Panc1 (cell line): ENCODE measurements around the gene SF3B6. TPM values are rescaled to one million over a fixed set of nuclear protein-coding genes. Genes with fewer than 3 reads are reported as not detected.
A peak's percentile ranks its signal among the peaks of the same experiment; 100 is the strongest.
"Not testable (repeated sequence)": the region's sequence is repeated elsewhere in the genome, so short reads cannot be mapped to it uniquely, and the experiment has no call there.

Experiments used
- ATAC-seq: fragments of 200-7000 bp; cut with Tn5 transposase; 2 replicates; pipeline ENCODE4 v1.9.1; 2020; ENCODE audit warnings: mild to moderate bottlenecking, moderate library complexity
- BruUV-seq: library from RNA; stranded (reverse); fragments of 400-500 nt; replicated peaks from 2 replicates; lab custom pipeline; 2021; lab: Mats Ljungman, UMichigan
- CTCF ChIA-PET: fragments of 300-600 bp; sonication (Branson Sonifier 250); formaldehyde crosslinking; loops from one replicate; lab custom pipeline; 2022; ENCODE audit warnings: antibody characterized with exemption; lab: Charles Lee
- POLR2A ChIA-PET: fragments of 300-600 bp; sonication (Branson Sonifier 250); formaldehyde crosslinking; loops from one replicate; lab custom pipeline; 2022; ENCODE audit warnings: antibody characterized with exemption; lab: Charles Lee
- DNase-seq: peaks from one replicate; pipeline ENCODE4 v3.0.0-alpha.2; 2010; ENCODE audit warnings: low read depth, low spot score
- H3K27ac ChIP-seq: 2 replicates; pipeline ENCODE4 v1.5.1; 2011; ENCODE audit warnings: mild to moderate bottlenecking, low read length, inconsistent platforms
- H3K27me3 ChIP-seq: fragments of 200-500 bp; sonication (Bioruptor generic); 2 replicates; pipeline ENCODE4 v1.6.0; 2014; ENCODE audit warnings: low read length, inconsistent platforms; ENCODE audit not compliant: control insufficient read depth, insufficient read depth
- H3K36me3 ChIP-seq: fragments of 200-500 bp; sonication (Bioruptor generic); 2 replicates; pipeline ENCODE4 v1.5.1; 2014; ENCODE audit warnings: inconsistent platforms, mild to moderate bottlenecking, low read length, moderate library complexity; ENCODE audit not compliant: control insufficient read depth, insufficient read depth
- H3K4me1 ChIP-seq: 2 replicates; pipeline ENCODE4 v1.5.1; 2011; ENCODE audit warnings: inconsistent platforms, mild to moderate bottlenecking, low read length, moderate library complexity; ENCODE audit not compliant: control insufficient read depth, insufficient read depth
- H3K4me3 ChIP-seq, 2 experiments: 2 replicates each; pipeline ENCODE4 v1.5.1; 2011 to 2012; ENCODE audit warnings: low read depth in 2 of 2, low read length in 2 of 2, mild to moderate bottlenecking in 2 of 2, inconsistent platforms in 1 of 2, moderate library complexity in 1 of 2
- H3K9me3 ChIP-seq: fragments of 200-500 bp; sonication (Bioruptor generic); 2 replicates; pipeline ENCODE4 v1.5.1; 2014; ENCODE audit warnings: low read depth, mild to moderate bottlenecking, inconsistent platforms, low read length, moderate library complexity; ENCODE audit not compliant: control insufficient read depth, insufficient read depth
- POLR2AphosphoS5 ChIP-seq: IDR thresholded peaks from 2 replicates; pipeline ENCODE4 v1.6.1; 2012; ENCODE audit warnings: mild to moderate bottlenecking, low read depth, low read length, moderate library complexity
- SIN3A ChIP-seq: IDR thresholded peaks from 2 replicates; pipeline ENCODE4 v1.6.1; 2012; ENCODE audit warnings: low read depth, mild to moderate bottlenecking, low read length, moderate library complexity, borderline replicate concordance; ENCODE audit not compliant: insufficient read depth
- TCF7L2 ChIP-seq: IDR thresholded peaks from 2 replicates; pipeline ENCODE4 v1.6.1; 2011; ENCODE audit warnings: mild to moderate bottlenecking, low read depth, low read length, inconsistent platforms
- in situ Hi-C: cut with HindIII; loops from 2 replicates; pipeline ENCODE4 v1.10.0; 2016; ENCODE audit warnings: low sequenced_read_pairs, low pct_unique_long_range_greater_than_20kb
- intact Hi-C: fragments of 100-400 bp; cut with micrococcal nuclease; formaldehyde crosslinking; loops from one replicate; pipeline ENCODE4 v1.10.0; 2022; ENCODE audit not compliant: unreplicated experiment
- total RNA-seq: library from RNA; stranded (reverse); gene quantifications from one replicate; pipeline ENCODE4 v1.2.1, GENCODE V29; 2021; ENCODE audit not compliant: unreplicated experiment
- TF ChIP-seq, protein P1 (sequence below): fragments of 450-650 bp; IDR thresholded peaks from 2 replicates; pipeline ENCODE4 v1.5.1; 2017; ENCODE audit warnings: mild to moderate bottlenecking
- TF ChIP-seq, protein P2 (sequence below), 2 experiments: IDR thresholded peaks; 2 replicates each; pipeline ENCODE4 v1.6.1; 2011 to 2012; ENCODE audit warnings: low read depth in 2 of 2, control low read depth in 1 of 2, low read length in 1 of 2, mild to moderate bottlenecking in 1 of 2, moderate library complexity in 1 of 2; ENCODE audit not compliant: insufficient read depth in 1 of 2

Gene SF3B6
- total RNA-seq, 1 experiment from 2014 or later = 129 TPM

DNA sequence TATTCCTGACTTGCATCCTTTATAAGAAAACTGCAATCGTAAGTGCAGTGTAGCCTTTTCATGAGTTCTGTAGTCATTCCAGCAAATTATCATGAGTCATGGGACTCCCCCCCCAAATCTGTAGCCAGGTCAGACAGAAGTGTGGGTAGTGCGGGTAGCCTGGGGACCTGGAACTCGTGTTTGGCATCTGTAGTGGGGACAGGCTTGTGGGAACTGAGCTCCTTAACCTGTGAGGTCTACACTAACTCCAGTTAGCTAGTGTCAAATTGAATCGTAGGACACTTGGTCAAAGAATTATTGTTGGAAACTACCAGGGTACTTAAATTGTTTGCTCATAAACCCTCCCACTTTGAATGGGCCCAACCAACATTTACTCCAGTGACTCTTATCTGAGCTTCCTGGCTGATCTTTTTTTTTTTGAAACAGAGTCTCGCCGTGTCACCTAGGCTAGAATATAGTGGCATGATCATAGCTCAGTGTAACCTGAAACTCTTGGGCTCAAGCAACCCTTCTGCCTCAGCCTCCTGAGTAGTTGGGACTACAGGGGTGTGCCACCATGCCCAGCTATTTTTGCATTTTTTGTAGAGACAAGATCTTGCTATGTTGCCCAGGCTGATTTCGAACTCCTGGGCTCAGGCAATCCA is 34.7 kb upstream of the SF3B6 start:
- intact Hi-C loops = no loop called here
- in situ Hi-C loops = no loop called here
- ChIA-PET CTCF (interaction anchor here (0.6 to 0.7 kb wide), 2 partner anchors 186 to 343 kb away, joined by 3 read pairs; no protein-coding TSS in a partner anchor), POLR2A (interaction anchor here (0.6 to 0.7 kb wide), 2 partner anchors 28 to 286 kb away, joined by 3 to 5 read pairs; no protein-coding TSS in a partner anchor)
- no TSS peak for BruUV-seq
- ATAC-seq (0 out of 2 replicates have a peak, but pooled peaks have one; percentile 21), DNase-seq (no peak)
- Histone ChIP-seq H3K36me3 (no peaks in the 10 kb centered on the region), H3K27me3 (no peaks in the 10 kb centered on the region), H3K4me1 (no peaks in the 10 kb centered on the region), H3K9me3 (0 out of 2 replicates have a peak, but pooled peaks cover 4% of the 10 kb centered on the region), H3K27ac (no peak overlapping the region), H3K4me3 (no peak overlapping the region)
- no peak for TF ChIP-seq SIN3A

DNA sequence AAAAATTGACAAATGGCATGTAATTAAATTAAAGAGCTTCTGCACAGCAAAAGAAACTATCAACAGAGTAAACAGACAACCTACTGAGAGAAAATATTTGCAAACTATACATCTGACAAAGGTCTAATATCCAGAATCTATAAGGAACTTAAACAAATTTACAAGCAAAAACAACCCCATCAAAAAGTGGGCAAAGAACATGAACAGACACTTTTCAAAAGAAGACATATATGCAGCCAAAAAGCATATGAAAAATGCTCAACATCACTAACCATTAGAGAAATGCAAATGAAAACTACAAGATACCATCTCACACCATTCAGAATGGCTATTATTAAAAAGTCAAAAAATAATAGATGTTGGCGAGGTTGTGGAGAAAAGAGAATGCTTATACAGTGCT is 33.3 kb upstream of the SF3B6 start:
- BruUV-seq, intact Hi-C loops, in situ Hi-C loops, H3K27ac ChIP-seq, H3K4me3 ChIP-seq, H3K36me3 ChIP-seq, H3K4me1 ChIP-seq, ATAC-seq, CTCF ChIA-PET, H3K27me3 ChIP-seq, DNase-seq, H3K9me3 ChIP-seq: not testable (repeated sequence)
- POLR2A ChIA-PET = interaction anchor here (0.6 to 0.7 kb wide), 2 partner anchors 13 to 15 kb away, joined by 3 to 9 read pairs; no protein-coding TSS in a partner anchor

DNA sequence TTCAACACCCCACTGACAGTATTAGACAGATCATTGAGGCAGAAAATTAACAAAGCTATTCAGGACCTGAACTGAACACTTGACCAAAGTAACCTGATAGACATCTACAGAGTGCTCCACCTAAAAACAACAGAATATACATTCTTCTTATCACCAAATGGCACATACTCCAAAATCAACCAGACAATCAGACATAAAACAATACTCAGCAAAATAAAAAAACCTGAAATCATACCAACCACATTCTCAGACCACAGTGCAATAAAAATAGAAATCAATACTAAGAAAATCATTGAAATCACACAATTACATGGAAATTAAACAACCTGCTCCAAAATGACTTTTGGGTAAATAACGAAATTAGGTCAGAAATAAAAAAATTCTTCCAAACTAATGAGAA is 31.2 kb upstream of the SF3B6 start:
- no TSS peak for BruUV-seq
- in situ Hi-C loops (no loop called here), intact Hi-C loops (no loop called here)
- ChIA-PET CTCF (interaction anchor here (0.6 kb wide), 1 partner anchor 17 kb away, joined by 3 read pairs; no protein-coding TSS in a partner anchor), POLR2A (no interaction called here)
- ATAC-seq (no peak), DNase-seq (no peak)
- Histone ChIP-seq H3K27ac (no peak overlapping the region), H3K4me1 (no peaks in the 10 kb centered on the region), H3K27me3 (no peaks in the 10 kb centered on the region), H3K9me3 (no peaks in the 10 kb centered on the region), H3K4me3 (no peak overlapping the region), H3K36me3 (no peaks in the 10 kb centered on the region)
- TF ChIP-seq SIN3A = no peak
- TF ChIP-seq, protein P1, sequence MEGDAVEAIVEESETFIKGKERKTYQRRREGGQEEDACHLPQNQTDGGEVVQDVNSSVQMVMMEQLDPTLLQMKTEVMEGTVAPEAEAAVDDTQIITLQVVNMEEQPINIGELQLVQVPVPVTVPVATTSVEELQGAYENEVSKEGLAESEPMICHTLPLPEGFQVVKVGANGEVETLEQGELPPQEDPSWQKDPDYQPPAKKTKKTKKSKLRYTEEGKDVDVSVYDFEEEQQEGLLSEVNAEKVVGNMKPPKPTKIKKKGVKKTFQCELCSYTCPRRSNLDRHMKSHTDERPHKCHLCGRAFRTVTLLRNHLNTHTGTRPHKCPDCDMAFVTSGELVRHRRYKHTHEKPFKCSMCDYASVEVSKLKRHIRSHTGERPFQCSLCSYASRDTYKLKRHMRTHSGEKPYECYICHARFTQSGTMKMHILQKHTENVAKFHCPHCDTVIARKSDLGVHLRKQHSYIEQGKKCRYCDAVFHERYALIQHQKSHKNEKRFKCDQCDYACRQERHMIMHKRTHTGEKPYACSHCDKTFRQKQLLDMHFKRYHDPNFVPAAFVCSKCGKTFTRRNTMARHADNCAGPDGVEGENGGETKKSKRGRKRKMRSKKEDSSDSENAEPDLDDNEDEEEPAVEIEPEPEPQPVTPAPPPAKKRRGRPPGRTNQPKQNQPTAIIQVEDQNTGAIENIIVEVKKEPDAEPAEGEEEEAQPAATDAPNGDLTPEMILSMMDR = no peak
- TF ChIP-seq TCF7L2 = no peak
- no peak for TF ChIP-seq POLR2AphosphoS5
- TF ChIP-seq, protein P2, sequence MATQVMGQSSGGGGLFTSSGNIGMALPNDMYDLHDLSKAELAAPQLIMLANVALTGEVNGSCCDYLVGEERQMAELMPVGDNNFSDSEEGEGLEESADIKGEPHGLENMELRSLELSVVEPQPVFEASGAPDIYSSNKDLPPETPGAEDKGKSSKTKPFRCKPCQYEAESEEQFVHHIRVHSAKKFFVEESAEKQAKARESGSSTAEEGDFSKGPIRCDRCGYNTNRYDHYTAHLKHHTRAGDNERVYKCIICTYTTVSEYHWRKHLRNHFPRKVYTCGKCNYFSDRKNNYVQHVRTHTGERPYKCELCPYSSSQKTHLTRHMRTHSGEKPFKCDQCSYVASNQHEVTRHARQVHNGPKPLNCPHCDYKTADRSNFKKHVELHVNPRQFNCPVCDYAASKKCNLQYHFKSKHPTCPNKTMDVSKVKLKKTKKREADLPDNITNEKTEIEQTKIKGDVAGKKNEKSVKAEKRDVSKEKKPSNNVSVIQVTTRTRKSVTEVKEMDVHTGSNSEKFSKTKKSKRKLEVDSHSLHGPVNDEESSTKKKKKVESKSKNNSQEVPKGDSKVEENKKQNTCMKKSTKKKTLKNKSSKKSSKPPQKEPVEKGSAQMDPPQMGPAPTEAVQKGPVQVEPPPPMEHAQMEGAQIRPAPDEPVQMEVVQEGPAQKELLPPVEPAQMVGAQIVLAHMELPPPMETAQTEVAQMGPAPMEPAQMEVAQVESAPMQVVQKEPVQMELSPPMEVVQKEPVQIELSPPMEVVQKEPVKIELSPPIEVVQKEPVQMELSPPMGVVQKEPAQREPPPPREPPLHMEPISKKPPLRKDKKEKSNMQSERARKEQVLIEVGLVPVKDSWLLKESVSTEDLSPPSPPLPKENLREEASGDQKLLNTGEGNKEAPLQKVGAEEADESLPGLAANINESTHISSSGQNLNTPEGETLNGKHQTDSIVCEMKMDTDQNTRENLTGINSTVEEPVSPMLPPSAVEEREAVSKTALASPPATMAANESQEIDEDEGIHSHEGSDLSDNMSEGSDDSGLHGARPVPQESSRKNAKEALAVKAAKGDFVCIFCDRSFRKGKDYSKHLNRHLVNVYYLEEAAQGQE (IDR thresholded peaks at IDR 0.05; ENCODE audit: insufficient read depth in 1 of 2, low read depth in 2 of 2, low read length in 1 of 2) = no peak
